Erythroblast (primary cell): ENCODE data around the gene NKAIN2.
"Not testable (repeated sequence)": the region's sequence is repeated elsewhere in the genome, so short reads cannot be mapped to it uniquely, and the experiment has no call there.

Experiments used
- DNase-seq, 2 experiments: peaks; one replicate each; lab custom pipeline; 2025; lab: John Stamatoyannopoulos, UW
- GATA1 ChIP-seq: IDR thresholded peaks from 2 replicates; pipeline ENCODE4 v1.6.1; 2011; ENCODE audit warnings: low read depth, mild to moderate bottlenecking, control low read depth, low read length, moderate library complexity
- POLR2A ChIP-seq: IDR thresholded peaks from 2 replicates; pipeline ENCODE4 v1.6.1; 2011; ENCODE audit warnings: mild to moderate bottlenecking, low read length

NKAIN2 gene

GRCh38 chr6:124433387-124434160, 629.9 kb downstream of the NKAIN2 start:
- no peak for TF ChIP-seq POLR2A
- no peak for TF ChIP-seq GATA1
- no peak for DNase-seq

GRCh38 chr6:124434421-124434820, 630.8 kb downstream of the NKAIN2 start:
- DNase-seq, result no peak
- TF ChIP-seq POLR2A (no peak), GATA1 (no peak)

GRCh38 chr6:124436803-124437202, 633.1 kb downstream of the NKAIN2 start:
- DNase-seq, result no peak
- no peak for TF ChIP-seq POLR2A
- no peak for TF ChIP-seq GATA1

- TF ChIP-seq POLR2A (no peak), GATA1 (no peak)
- no peak for DNase-seq
These were observed 634.9 kb downstream of the NKAIN2 start for GRCh38 chr6:124438546-124439065.

- no peak for DNase-seq
- TF ChIP-seq POLR2A (no peak), GATA1 (no peak)
These were observed 637.8 kb downstream of the NKAIN2 start for GRCh38 chr6:124441450-124441849.

GRCh38 chr6:124443541-124443940, 639.9 kb downstream of the NKAIN2 start:
- no peak for DNase-seq
- TF ChIP-seq POLR2A (no peak), GATA1 (no peak)

GRCh38 chr6:124445581-124445980, 641.9 kb downstream of the NKAIN2 start:
- TF ChIP-seq POLR2A (no peak), GATA1 (no peak)
- DNase-seq, result no peak

GRCh38 chr6:124446961-124447360, 643.3 kb downstream of the NKAIN2 start:
- DNase-seq, result no peak
- no peak for TF ChIP-seq POLR2A
- TF ChIP-seq GATA1, result no peak

- TF ChIP-seq POLR2A (no peak), GATA1 (no peak)
- DNase-seq, result no peak
These were observed 655.6 kb downstream of the NKAIN2 start for GRCh38 chr6:124459268-124459667.

- no peak for TF ChIP-seq POLR2A
- TF ChIP-seq GATA1, result no peak
- DNase-seq, result no peak
These were observed 659.1 kb downstream of the NKAIN2 start for GRCh38 chr6:124462750-124463149.

- TF ChIP-seq GATA1, result no peak
- TF ChIP-seq POLR2A, result no peak
These were observed 659.6 kb downstream of the NKAIN2 start for GRCh38 chr6:124463271-124463670.

GRCh38 chr6:124464600-124464999, 660.9 kb downstream of the NKAIN2 start:
- DNase-seq, result not testable (repeated sequence)

More at GRCh38 chr6:124463271-124463670, 659.6 kb downstream of the NKAIN2 start:
- no peak for DNase-seq

GRCh38 chr6:124466949-124467348, 663.3 kb downstream of the NKAIN2 start:
- no peak for DNase-seq
- TF ChIP-seq GATA1, result no peak
- TF ChIP-seq POLR2A, result no peak

- TF ChIP-seq GATA1 (no peak), POLR2A (no peak)
- DNase-seq, result no peak
These were observed 663.7 kb downstream of the NKAIN2 start for GRCh38 chr6:124467366-124467765.

GRCh38 chr6:124470803-124471202, 667.1 kb downstream of the NKAIN2 start:
- no peak for DNase-seq
- TF ChIP-seq POLR2A, result no peak
- TF ChIP-seq GATA1, result no peak
